PC-9 (cell line): ENCODE data around the gene ZFAND3. TPM values are rescaled to one million over a fixed set of nuclear protein-coding genes. Genes with fewer than 3 reads are reported as not detected.

Experiments used
- BruUV-seq: library from RNA; stranded (reverse); fragments of 400-500 nt; replicated peaks from 2 replicates; lab custom pipeline; 2021; lab: Mats Ljungman, UMichigan
- CTCF ChIA-PET: fragments of 300-600 bp; sonication (Branson Sonifier 250); formaldehyde crosslinking; loops from one replicate; lab custom pipeline; 2022; ENCODE audit warnings: antibody characterized with exemption; lab: Charles Lee
- POLR2A ChIA-PET: fragments of 300-600 bp; sonication (Branson Sonifier 250); formaldehyde crosslinking; loops from one replicate; lab custom pipeline; 2022; ENCODE audit warnings: antibody characterized with exemption; ENCODE audit not compliant: unreplicated experiment; lab: Charles Lee
- DNase-seq, 2 experiments: peaks; one replicate each; pipeline versions ENCODE4 v3.0.0 to v3.0.0-alpha.2; 2015 to 2022; ENCODE audit warnings: mixed read lengths in 1 of 2
- H2AFZ ChIP-seq: fragments of 200-600 bp; sonication (generic); 2 replicates; pipeline ENCODE4 v1.8.1; 2017; ENCODE audit warnings: antibody characterized with exemption
- H3F3A ChIP-seq: fragments of 200-600 bp; sonication (generic); 2 replicates; pipeline ENCODE4 v1.8.1; 2017; ENCODE audit warnings: antibody characterized with exemption, mild to moderate bottlenecking, low read depth; ENCODE audit not compliant: insufficient read depth
- H3K27ac ChIP-seq: fragments of 200-600 bp; sonication (generic); 2 replicates; pipeline ENCODE4 v1.6.1; 2016; ENCODE audit warnings: mixed run types
- H3K27me3 ChIP-seq: fragments of 200-600 bp; sonication (generic); 2 replicates; pipeline ENCODE4 v1.6.1; 2016; ENCODE audit warnings: low read depth, mixed run types; ENCODE audit not compliant: insufficient read depth
- H3K36me3 ChIP-seq: fragments of 200-600 bp; sonication (generic); 2 replicates; pipeline ENCODE4 v1.6.1; 2016; ENCODE audit warnings: low read depth, mixed run types
- H3K4me1 ChIP-seq: fragments of 200-600 bp; sonication (generic); replicated peaks from 2 replicates; pipeline ENCODE4 v1.6.1; 2016; ENCODE audit warnings: mixed run types; ENCODE audit not compliant: insufficient read depth
- H3K4me2 ChIP-seq: fragments of 200-600 bp; sonication (generic); 2 replicates; pipeline ENCODE4 v1.6.1; 2017; ENCODE audit warnings: mixed run types
- H3K4me3 ChIP-seq: fragments of 200-600 bp; sonication (generic); 2 replicates; pipeline ENCODE4 v1.6.1; 2016; ENCODE audit warnings: mixed run types
- H3K79me2 ChIP-seq: fragments of 200-600 bp; sonication (generic); 2 replicates; pipeline ENCODE4 v1.6.1; 2017; ENCODE audit warnings: low read depth, mixed run types
- H3K9me2 ChIP-seq: fragments of 200-600 bp; sonication (generic); 2 replicates; pipeline ENCODE4 v1.8.1; 2017; ENCODE audit warnings: mild to moderate bottlenecking; ENCODE audit not compliant: insufficient read depth
- H3K9me3 ChIP-seq: fragments of 200-600 bp; sonication (generic); 2 replicates; pipeline ENCODE4 v1.8.1; 2016; ENCODE audit warnings: low read depth; ENCODE audit not compliant: insufficient read depth
- H4K20me1 ChIP-seq: fragments of 200-600 bp; sonication (generic); 2 replicates; pipeline ENCODE4 v1.8.1; 2017; ENCODE audit not compliant: insufficient read depth
- CTCF ChIP-seq: fragments of 200-600 bp; sonication (generic); conservative IDR thresholded peaks from 2 replicates; pipeline ENCODE4 v1.6.1; 2017; ENCODE audit warnings: mixed run types, antibody characterized with exemption, mild to moderate bottlenecking, moderate library complexity
- EZH2 ChIP-seq: fragments of 200-600 bp; sonication (generic); IDR thresholded peaks from 2 replicates; pipeline ENCODE4 v1.8.0; 2017; ENCODE audit warnings: antibody characterized with exemption, low read depth
- intact Hi-C: fragments of 100-400 bp; cut with micrococcal nuclease; formaldehyde crosslinking; loops from one replicate; pipeline ENCODE4 v1.10.0; 2022; ENCODE audit not compliant: unreplicated experiment
- total RNA-seq: library from RNA; stranded (reverse); gene quantifications from 2 replicates; pipeline ENCODE4 v1.2.3, GENCODE V29; 2021

Gene ZFAND3
- total RNA-seq, 1 experiment from 2014 or later = 46.8 TPM

DNA sequence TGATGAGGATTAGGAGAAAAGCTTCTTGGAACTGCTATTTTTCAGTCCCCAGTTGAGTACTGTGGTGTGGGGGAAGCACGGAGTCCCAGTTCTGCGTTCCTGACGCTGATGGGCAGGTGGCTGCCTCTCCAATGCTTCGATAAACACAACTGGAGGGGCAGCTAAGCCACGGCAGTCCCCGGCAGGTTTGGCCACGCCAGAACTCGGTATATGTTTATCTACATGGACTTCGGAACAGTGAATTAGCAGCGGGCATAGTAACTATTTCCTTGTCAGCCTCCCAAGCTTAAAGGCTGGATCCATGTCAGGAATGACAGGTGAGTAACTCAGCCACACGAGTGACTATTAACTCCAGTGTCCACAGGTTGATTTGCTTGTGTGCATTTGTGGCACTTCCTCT, 354.4 kb downstream of the ZFAND3 start:
- no peaks in the 10 kb centered on the region for H3K27me3 ChIP-seq
- no peak for DNase-seq
- no peaks in the 10 kb centered on the region for H3K9me3 ChIP-seq
- no peaks in the 10 kb centered on the region; the same call in 1 of the 2 replicates for H4K20me1 ChIP-seq
- H3K4me3 ChIP-seq = no peak overlapping the region
- TF ChIP-seq EZH2 (no peak), CTCF (no peak)
- CTCF ChIA-PET = no interaction called here
- no peak overlapping the region for H3K27ac ChIP-seq
- no peaks in the 10 kb centered on the region for H3K9me2 ChIP-seq
- no peaks in the 10 kb centered on the region for H3K36me3 ChIP-seq
- H3F3A ChIP-seq = no peaks in the 10 kb centered on the region
- POLR2A ChIA-PET = no interaction called here
- BruUV-seq = no TSS peak
- H3K4me2 ChIP-seq = no peak overlapping the region
- intact Hi-C loops = no loop called here
- no peak overlapping the region for H2AFZ ChIP-seq
- no peaks in the 10 kb centered on the region for H3K4me1 ChIP-seq
- no peaks in the 10 kb centered on the region for H3K79me2 ChIP-seq

GRCh38 chr6:38174315-38174714, 354.8 kb downstream of the ZFAND3 start:
- no peak for DNase-seq
- Histone ChIP-seq H4K20me1 (no peaks in the 10 kb centered on the region; the same call in 1 of the 2 replicates), H3K9me2 (no peaks in the 10 kb centered on the region), H3F3A (no peaks in the 10 kb centered on the region), H3K36me3 (no peaks in the 10 kb centered on the region), H3K27ac (no peak overlapping the region), H3K4me3 (no peak overlapping the region), H3K4me2 (no peak overlapping the region), H3K27me3 (no peaks in the 10 kb centered on the region), H3K9me3 (no peaks in the 10 kb centered on the region), H3K4me1 (no peaks in the 10 kb centered on the region), H3K79me2 (no peaks in the 10 kb centered on the region), H2AFZ (no peak overlapping the region)
- intact Hi-C loops = no loop called here
- BruUV-seq = no TSS peak
- ChIA-PET CTCF (no interaction called here), POLR2A (no interaction called here)
- TF ChIP-seq EZH2 (no peak), CTCF (no peak)

GRCh38 chr6:38174806-38175495, 355.4 kb downstream of the ZFAND3 start:
- no peaks in the 10 kb centered on the region for H3K27me3 ChIP-seq
- H3K9me3 ChIP-seq = no peaks in the 10 kb centered on the region
- H3K36me3 ChIP-seq = no peaks in the 10 kb centered on the region
- ChIA-PET CTCF (no interaction called here), POLR2A (no interaction called here)
- no peaks in the 10 kb centered on the region for H3K9me2 ChIP-seq
- H2AFZ ChIP-seq = no peak overlapping the region
- no peak overlapping the region for H3K27ac ChIP-seq
- BruUV-seq = no TSS peak
- DNase-seq = no peak
- H3K79me2 ChIP-seq = no peaks in the 10 kb centered on the region
- intact Hi-C loops = no loop called here
- H3K4me1 ChIP-seq = no peaks in the 10 kb centered on the region
- H3K4me2 ChIP-seq = no peak overlapping the region
- no peaks in the 10 kb centered on the region; the same call in 1 of the 2 replicates for H4K20me1 ChIP-seq
- no peak for TF ChIP-seq CTCF
- no peak for TF ChIP-seq EZH2
- H3K4me3 ChIP-seq = no peak overlapping the region
- H3F3A ChIP-seq = no peaks in the 10 kb centered on the region
